Jurkat, Clone E6-1 (cell line): ENCODE measurements around the gene CNN1.
"Not testable (repeated sequence)": the region's sequence is repeated elsewhere in the genome, so short reads cannot be mapped to it uniquely, and the experiment has no call there.

Experiments used
- DNase-seq: peaks from one replicate; pipeline ENCODE4 v3.0.0-alpha.2; 2011; ENCODE audit warnings: low read depth, low spot score
- H3K4me3 ChIP-seq: 2 replicates; pipeline ENCODE4 v1.5.1; 2011; ENCODE audit warnings: mild to moderate bottlenecking, low read length, control low read depth, moderate library complexity

CNN1 gene

DNA sequence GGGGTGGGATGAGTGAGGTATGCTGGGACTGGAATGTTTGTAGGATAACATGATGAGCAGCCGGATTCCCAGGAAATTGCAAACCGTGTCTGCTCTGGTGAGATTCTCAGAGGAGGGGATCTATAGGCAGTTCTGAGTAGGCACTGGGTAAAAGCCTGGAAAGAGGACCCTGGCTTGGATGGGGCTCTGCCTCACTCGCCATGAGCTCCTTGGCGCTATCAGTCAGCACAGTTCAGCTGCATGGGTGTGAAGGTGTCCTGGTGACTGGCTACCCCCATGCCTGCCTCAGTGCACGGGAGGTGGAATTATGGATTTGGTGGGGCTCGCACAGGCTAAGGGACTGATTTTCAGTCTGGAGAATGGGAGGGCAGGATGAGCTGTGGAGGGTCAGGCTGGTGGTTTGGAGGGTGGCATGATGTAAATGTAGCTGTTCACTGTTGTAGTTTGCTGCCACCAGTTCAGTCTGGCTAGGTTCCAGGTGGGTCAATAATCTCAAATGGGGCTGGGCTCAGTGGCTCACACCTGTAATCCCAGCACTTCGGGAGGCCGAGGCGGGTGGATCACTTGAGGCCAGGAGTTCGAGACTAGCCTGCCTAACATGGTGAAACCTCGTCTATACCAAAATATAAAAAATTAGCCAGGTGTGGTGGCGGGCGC is 49.5 kb downstream of the CNN1 start:
- DNase-seq: no peak
- H3K4me3 ChIP-seq: no peak overlapping the region

DNA sequence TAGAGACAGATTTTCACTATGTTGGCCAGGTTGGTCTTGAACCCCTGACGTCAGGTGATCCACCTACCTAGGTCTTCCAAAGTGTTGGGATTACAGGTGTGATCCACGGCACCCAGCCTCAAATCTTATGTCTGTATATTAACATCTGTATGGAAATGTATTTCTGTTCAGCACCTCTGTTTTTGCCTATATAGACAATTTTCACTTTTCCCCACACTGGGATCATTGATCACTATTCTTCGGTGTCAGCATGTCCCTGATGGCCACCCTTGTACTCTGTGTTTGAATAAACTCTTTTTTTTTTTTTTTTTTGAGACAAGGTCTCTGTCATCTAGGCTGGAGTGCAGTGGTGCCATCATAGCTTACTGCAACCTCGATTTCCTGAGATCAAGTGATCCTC is 55.4 kb downstream of the CNN1 start:
- H3K4me3 ChIP-seq: no peak overlapping the region
- DNase-seq: no peak

DNA sequence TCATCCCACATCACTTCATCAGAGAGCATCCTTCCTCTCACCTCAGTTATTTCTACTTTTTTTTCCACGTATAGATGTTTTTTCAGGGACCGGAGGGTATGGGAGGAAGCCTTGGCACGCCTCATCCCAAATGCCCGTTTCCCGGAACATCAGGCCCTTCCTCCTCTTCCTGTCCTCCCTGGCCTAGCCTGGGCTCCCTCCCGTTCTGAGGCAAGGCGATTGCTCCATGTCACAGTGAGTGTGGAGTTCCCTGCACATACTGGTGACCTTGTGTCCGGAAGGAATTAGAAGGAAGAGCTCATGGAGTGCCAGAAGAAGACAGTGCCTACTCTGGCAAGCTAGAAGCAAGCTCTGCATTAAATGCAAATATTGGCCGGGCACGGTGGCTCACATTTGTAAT is 57.5 kb downstream of the CNN1 start:
- H3K4me3 ChIP-seq: no peak overlapping the region
- DNase-seq: no peak

DNA sequence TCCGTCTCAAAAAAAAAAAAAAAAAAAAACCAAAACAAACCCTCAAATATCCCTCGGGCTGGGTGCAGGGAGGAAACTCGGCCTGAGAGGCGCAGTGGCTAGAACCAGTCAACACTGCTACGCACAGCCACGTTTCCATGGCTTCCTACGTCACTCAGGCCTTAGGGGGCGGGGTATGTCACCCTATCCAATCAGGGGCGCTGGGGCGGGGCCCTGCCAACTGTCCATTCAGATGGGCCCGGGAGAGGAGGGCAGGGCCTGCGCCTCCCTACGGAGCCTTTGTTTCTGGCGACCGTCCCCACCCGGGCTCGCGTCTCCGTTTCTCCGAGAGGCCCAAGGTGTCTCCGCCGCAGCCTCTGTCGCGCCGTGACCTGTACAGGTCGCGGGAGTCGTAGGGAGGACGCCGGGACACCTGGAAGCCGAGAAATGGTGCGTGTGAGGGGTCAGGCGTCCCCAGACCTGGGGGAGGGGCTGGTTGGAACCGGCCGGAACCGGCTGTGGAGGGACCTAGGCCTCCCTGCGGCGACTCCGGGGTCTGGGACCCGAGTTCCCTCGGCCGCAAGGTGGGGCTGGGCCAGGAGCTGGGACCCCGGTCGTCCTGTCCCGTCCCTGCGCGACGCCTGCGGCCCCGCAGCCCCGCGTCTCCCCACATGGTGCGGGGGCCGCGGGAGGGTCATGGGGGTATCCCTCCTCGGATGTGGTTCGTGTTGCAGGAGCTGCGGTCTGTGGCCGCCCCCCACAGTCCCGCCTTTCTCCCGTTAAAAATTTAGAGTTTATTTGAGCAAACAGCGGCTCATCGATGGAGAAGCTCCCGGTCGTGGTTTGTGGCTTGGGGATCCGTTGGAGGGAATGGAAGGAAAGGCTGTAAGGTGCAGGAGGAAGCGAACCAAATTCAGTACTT is 58.8 kb downstream of the CNN1 start, which contains the start of gene ZNF627:
Gene ZNF627 (plus strand): TSS at position 282 of the 901 bp plus-strand sequence. CDS start 145 bp downstream, at position 427.
- peak; percentile 97 for DNase-seq
- H3K4me3 ChIP-seq: peak within 1 kb of the TSS; percentile 90

DNA sequence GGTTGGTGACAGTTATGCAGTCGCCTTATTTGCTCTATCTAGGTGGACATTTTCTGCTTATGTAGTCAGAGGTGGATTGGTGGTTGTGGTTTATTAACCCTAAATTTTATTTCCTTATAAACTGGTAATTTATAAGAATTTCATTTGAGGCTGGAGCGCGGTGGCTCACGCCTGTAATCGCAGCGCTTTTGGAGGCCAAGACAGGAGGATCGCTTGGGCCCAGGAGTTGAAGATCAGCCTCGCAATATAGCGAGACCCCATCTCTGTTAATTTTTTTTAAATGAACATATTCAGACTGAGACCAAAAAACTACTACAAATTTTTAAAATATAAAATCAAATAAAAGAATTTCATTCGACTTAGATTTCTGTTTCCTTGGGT is 59.4 kb downstream of the CNN1 start:
- peak overlapping the region; percentile 90 for H3K4me3 ChIP-seq
- no peak for DNase-seq

DNA sequence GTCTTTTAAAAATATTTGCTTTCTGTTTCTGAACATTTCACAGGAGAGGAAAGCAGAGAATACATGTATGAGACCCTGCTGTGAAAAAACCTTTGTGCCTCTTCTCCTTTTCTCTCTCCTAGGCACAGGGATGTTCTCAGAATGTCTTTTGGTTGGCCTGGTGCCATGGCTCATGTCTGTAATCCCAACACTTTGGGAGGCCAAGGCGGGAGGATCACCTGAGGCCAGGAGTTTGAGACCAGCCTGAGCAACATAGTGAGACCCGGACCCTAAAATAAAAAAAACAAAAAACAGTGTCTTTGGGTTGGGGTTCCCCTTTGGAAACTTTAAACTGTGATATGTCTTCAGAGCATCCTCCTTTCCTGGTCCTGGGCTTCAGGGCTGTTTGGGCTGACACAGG is 60.1 kb downstream of the CNN1 start:
- no peak overlapping the region for H3K4me3 ChIP-seq
- DNase-seq: no peak

DNA sequence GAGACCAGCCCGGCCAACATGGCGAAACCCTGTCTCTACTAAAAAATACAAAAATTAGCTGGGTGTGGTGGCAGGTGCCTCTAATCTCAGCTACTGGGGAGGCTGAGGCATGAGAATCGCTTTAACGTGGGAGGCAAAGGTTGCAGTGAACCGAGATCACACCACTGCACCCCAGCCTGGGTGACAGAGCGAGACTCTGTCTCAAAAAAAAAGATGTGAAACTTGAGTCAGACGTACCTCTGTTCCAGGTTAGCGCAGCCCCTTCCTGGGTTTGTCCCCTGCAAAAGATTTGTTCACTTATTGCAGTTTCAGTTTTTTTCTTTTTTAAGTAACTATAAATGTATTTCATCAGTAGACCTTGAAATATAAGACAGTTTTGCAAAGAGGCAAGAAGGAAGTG is 61.1 kb downstream of the CNN1 start:
- not testable (repeated sequence) for H3K4me3 ChIP-seq, DNase-seq
